HG03139 (cell line): ENCODE data around the gene GPR153.

Experiments
- ATAC-seq: cut with Tn5 transposase; IDR thresholded peaks from one replicate; pipeline ENCODE4 v1.9.1; 2021; ENCODE audit not compliant: unreplicated experiment

The GPR153 gene

GRCh38 chr1:6270401-6270800 is 9.5 kb upstream of the GPR153 start:
- no peak for ATAC-seq

GRCh38 chr1:6269720-6270400 is 9.0 kb upstream of the GPR153 start:
- no peak for ATAC-seq

DNA sequence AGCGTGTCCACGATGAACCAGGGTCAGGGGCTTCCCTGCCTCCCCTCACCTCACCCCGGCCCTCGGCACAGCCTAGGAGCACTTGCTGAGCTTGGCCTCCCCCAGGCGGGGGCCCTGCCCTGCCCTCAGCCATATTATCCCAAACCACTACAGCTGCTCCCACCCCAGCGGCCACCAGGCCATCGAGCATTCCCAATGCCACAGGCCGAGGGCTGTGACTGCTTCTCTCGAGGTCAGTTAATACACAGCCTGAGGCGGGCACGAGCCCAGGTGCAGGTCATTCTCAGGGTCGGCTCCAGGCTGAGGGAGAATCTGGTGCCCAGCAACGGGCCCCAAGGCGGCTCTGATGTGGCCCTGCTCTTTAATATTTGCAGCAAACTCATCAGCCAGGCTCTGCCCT is 8.4 kb upstream of the GPR153 start:
- ATAC-seq: no peak

DNA sequence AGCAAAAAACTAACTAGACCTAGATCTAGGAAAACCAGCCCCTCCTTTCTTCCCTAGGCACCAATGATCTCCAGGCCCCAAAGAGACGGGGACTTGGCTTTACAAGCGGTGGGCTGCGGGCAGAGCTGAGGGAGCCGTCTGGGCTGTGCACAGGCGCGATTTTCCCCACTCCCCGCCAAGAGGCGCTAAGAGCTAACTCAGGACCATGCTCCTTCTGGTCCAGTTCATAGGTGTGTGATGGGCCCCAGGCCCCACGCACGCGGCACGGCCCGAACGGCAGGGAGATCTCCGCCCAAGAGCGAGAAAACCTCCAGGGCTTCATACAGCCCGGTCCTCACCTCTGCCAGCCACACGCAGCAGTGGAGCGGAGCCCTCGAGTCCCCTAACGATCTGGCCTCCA is 7.5 kb upstream of the GPR153 start:
- no peak for ATAC-seq

DNA sequence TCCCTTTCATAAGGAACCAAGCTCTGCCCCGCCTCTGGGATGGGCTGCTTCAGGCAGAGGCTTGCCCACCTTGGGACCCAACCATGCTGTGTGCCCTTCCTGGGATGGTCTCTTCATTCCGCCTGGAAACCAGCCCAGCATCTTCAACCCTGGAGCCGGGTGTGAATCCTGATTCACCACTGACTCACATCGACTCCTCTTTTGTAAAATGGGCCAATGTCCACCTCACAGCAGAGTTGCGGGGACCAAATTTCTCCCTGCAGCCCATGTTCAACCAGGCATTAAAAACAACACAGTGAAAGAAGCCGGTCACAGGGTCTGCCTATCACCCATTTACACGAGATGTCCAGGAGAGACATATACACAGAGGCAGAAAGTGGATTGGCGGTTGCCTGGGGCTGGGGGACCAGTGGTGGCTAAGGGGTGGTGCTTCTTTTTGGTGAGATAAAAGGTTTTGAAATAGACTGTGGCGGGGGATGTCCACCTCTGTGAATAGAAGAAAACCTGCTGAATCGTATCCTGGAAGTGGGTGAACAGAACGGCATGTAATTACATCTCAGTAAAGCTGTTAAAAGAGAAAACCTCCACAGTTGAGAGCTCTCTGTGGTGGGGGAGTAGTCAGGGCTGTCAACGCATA is 6.9 kb upstream of the GPR153 start:
- no peak for ATAC-seq

GRCh38 chr1:6266641-6267040 is 5.7 kb upstream of the GPR153 start:
- ATAC-seq: no peak

DNA sequence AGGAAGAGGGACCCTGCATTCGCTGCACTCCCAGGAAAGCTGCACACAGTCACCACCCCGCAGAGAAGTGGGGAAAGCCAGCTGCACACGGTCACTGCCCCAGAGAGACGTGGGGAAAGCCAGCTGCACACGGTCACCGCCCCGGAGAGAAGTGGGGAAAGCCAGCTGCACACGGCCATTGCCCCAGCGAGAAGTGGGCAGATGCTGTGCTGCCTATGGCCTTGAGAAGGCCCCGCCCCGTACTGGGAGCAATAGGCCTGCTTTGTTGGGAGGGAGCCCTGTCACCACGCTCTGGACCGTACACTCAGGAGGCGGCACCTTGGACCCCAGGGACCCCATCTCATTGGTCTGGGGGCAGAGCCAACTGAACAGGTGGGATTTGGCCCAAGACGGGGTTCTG is 4.3 kb upstream of the GPR153 start:
- ATAC-seq: no peak

DNA sequence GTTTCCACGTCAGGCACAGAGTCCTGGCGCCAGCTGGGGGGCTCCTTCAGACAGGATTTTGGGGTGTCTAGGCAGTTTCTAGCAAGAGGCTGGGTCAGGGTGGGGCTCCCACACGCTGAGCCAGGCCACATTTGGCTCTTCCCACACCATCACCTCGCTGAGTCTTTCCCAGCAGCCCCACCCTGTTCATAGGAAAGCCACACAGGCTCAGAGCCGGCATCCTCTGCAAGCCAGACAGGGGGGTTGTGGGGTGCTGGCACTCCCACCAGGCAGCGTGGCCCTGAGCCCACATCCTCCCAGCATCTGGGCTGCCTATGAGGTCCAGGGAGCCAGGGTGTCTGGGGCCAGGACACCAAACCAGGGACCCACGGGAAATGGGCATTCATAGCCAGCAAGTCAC is 2.8 kb upstream of the GPR153 start:
- no peak for ATAC-seq

- ATAC-seq: no peak
Measured at GRCh38 chr1:6262555-6263420, 1.9 kb upstream of the GPR153 start.

- no peak for ATAC-seq
Measured at GRCh38 chr1:6261615-6261995, 707 bp upstream of the GPR153 start.

DNA sequence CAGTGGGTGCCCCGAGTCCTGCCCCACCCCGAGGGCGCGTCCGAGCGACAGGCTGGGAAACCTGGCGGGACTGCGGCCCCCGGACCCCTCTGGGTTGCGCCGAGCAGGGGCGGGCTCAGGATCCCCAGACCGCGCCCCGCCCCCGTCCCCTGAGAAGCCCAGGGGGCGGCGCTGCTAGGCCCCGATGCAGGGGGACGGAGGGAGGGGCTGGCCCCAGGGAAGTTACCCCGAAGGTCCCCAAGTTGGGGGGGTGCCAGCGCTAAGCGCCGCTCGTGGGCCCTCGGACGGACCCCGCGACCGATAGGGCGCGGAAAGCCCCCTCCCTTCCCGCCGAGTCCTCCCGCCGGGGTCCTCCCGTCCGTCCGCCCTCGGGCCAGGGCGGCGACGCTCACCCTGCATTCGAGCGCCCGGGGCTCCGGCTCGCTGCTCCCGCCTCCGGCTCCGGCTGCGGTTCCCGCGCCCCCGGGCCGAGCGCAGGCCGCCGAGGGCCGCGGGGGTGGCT is 414 bp downstream of the GPR153 start:
- no peak for ATAC-seq

- ATAC-seq: no peak
Measured at GRCh38 chr1:6259491-6260362, 1.2 kb downstream of the GPR153 start.

DNA sequence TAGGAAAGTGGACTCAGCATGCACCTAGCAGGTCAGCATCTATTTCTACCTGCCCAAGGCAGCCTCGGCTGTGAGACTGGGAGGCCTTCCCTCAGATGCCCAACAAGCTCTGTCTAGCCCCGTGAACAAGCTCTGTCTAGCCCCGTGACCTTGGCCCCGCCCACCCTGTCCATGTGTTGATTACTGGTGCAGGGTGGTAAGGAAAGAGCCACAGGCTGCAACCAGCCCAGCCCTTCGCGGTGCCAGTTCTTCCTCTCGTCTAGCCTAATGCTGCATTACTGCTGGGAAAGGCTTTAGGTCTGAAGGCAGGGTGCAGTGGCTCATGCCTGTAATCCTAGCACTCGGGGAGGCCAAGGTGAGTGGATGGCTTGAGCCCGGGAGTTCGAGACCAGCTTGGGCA is 2.2 kb downstream of the GPR153 start:
- ATAC-seq: no peak

GRCh38 chr1:6257541-6258069 is 3.3 kb downstream of the GPR153 start:
- ATAC-seq: no peak

DNA sequence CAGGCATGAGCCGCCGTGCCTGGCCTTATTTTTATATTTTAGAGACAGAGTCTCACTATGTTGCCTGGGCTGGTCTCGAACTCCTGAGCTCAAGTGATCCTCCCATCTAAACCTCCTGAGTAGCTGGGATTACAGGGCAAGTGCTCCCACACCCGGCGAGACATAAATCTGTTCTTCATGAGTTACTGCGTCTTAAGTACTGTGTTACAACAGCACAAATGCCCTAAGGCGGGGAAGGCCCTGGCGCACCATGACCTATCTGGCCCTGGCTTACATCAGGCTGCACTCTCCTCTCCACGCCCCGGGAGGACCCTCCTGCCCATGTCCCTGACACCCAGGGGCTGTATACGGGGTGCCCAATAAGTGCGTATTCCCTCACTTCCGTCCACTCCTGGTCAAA is 4.3 kb downstream of the GPR153 start:
- no peak for ATAC-seq

GRCh38 chr1:6254691-6255090 is 6.2 kb downstream of the GPR153 start:
- no peak for ATAC-seq

DNA sequence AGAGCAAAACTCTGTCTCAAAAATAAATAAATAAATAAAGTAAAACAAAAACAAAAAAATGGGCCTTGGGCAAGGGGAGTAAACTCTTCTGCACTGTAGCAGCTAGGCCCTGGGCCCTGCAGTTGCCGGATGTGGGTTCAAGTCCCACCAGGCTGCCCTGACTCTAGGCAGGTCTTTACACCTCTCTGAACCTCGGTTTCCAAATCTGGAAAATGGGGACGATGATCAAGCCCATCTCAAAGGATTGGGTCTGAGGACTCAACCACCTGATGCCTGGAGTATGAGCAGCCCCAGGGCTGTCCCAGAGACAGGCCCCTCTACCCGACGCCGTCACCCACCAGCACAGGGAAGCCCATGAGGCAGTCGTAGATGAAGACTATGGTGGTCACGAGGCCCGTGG is 7.5 kb downstream of the GPR153 start:
- no peak for ATAC-seq

GRCh38 chr1:6252374-6252710 is 8.6 kb downstream of the GPR153 start:
- no peak for ATAC-seq

DNA sequence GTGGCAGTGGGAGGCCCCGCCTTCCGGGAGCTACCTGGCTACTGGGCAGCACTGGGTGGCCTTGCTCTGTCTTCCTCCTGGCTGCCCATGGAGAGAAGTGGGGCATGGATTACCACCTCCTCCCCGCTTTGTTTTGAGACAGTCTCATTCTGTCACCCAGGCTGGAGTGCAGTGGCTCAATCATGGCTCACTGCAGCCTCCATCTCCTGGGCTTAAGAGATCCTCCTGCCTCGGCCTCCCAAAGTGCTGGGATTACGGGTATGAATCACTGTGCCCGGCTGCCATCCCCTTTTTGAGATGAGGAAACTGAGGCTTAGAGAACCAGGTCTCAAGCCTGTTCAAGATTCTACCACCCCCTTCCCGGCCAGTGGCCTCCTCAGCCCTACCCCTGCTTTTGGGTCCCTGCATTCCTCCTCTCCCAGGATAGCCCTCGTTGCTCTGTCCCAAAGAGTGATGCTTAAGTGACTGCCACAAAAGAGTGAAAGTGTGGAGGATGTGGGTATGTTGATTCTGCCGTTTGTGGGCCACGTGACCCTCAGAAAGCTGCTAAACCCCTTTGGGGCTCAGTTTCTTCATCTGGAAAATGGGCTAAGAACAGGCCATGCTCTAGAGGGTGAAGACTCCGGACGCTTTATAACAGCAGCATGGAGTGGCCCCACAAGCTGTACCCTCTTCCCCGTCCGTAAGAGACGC is 9.1 kb downstream of the GPR153 start:
- ATAC-seq: no peak

- ATAC-seq: no peak
Measured at GRCh38 chr1:6251233-6251632, 9.7 kb downstream of the GPR153 start.
